BJ (cell line): Measurements from ENCODE around the gene MED25. TPM values are rescaled to one million over a fixed set of nuclear protein-coding genes. Genes with fewer than 3 reads are reported as not detected.

Source experiments
- CTCF ChIA-PET: fragments of 350-600 bp; formaldehyde crosslinking; extraction: SDS; loops from one replicate; lab custom pipeline; 2021; ENCODE audit warnings: antibody characterized with exemption, inconsistent platforms; lab: Yijun Ruan, JAX
- POLR2A ChIA-PET: fragments of 300-600 bp; sonication (Branson Sonifier 250); formaldehyde crosslinking; extraction: SDS; loops from one replicate; lab custom pipeline; 2021; ENCODE audit warnings: antibody characterized with exemption; lab: Charles Lee
- DNase-seq: peaks from one replicate; pipeline ENCODE4 v3.0.0-alpha.2; 2011; ENCODE audit warnings: low read depth
- H3K27me3 ChIP-seq: 2 replicates; pipeline ENCODE4 v1.6.0; 2011; ENCODE audit warnings: low read length; ENCODE audit not compliant: control insufficient read depth, insufficient read depth
- H3K36me3 ChIP-seq: 2 replicates; pipeline ENCODE4 v1.5.1; 2011; ENCODE audit warnings: low read length; ENCODE audit not compliant: control insufficient read depth, insufficient read depth
- H3K4me3 ChIP-seq: 2 replicates; pipeline ENCODE4 v1.5.1; 2011; ENCODE audit warnings: low read depth, mild to moderate bottlenecking, control low read depth, low read length
- polyA plus RNA-seq: library from polyadenylated mRNA; depleted of rRNA; stranded (reverse); fragments of >200 nt; gene quantifications from 2 replicates; pipeline ENCODE4 v1.2.3, GENCODE V29; 2011
- TF ChIP-seq, protein P1 (sequence below): IDR thresholded peaks from 2 replicates; pipeline ENCODE4 v1.5.1; 2011; ENCODE audit warnings: low read depth, mild to moderate bottlenecking, control low read depth, inconsistent platforms, low read length, moderate library complexity; ENCODE audit not compliant: insufficient read depth

Gene MED25
- polyA plus RNA-seq, 1 experiment = 27.7 TPM

DNA sequence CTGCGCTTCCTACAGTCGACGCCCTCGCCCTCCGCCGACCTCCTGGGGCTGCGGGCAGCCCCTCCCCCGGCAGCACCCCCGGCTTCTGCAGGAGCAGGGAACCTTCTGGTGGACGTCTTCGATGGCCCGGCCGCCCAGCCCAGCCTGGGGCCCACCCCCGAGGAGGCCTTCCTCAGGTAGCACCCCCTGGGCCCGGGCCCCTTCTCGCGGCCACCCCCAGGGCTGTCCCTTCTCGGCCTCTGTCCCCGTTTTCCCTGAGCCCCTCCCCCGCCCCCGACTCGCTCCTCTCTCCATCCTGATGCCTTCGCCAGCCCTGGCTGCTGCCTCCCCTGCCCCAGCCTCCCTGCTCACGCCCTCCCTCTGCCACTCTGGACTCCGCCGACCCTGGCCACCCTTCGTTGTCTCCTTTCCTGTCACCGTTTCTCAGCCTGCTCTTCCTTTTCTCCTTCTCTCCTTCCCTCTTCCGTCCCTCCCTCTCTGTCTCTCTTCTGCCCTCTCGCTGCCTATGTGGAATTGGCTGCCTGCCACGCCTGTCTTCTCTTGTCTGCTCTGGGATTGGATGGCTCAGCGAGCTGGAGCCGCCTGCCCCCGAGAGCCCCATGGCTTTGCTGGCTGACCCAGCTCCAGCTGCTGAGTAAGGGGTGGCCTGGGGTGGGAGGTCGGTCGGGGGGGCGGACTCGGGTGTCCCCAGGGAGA lies 16.0 kb upstream of the MED25 start:
- DNase-seq = peak; percentile 29
- Histone ChIP-seq H3K36me3 (peaks cover 46% of the 10 kb centered on the region), H3K4me3 (peak overlapping the region; percentile 46), H3K27me3 (no peaks in the 10 kb centered on the region)
- CTCF ChIA-PET = no interaction called here
- TF ChIP-seq, protein P1, sequence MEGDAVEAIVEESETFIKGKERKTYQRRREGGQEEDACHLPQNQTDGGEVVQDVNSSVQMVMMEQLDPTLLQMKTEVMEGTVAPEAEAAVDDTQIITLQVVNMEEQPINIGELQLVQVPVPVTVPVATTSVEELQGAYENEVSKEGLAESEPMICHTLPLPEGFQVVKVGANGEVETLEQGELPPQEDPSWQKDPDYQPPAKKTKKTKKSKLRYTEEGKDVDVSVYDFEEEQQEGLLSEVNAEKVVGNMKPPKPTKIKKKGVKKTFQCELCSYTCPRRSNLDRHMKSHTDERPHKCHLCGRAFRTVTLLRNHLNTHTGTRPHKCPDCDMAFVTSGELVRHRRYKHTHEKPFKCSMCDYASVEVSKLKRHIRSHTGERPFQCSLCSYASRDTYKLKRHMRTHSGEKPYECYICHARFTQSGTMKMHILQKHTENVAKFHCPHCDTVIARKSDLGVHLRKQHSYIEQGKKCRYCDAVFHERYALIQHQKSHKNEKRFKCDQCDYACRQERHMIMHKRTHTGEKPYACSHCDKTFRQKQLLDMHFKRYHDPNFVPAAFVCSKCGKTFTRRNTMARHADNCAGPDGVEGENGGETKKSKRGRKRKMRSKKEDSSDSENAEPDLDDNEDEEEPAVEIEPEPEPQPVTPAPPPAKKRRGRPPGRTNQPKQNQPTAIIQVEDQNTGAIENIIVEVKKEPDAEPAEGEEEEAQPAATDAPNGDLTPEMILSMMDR = peak; percentile 62
- POLR2A ChIA-PET = interaction anchor here (0.6 kb wide), 1 partner anchor 16 kb away, joined by 5 read pairs; no protein-coding TSS in a partner anchor

DNA sequence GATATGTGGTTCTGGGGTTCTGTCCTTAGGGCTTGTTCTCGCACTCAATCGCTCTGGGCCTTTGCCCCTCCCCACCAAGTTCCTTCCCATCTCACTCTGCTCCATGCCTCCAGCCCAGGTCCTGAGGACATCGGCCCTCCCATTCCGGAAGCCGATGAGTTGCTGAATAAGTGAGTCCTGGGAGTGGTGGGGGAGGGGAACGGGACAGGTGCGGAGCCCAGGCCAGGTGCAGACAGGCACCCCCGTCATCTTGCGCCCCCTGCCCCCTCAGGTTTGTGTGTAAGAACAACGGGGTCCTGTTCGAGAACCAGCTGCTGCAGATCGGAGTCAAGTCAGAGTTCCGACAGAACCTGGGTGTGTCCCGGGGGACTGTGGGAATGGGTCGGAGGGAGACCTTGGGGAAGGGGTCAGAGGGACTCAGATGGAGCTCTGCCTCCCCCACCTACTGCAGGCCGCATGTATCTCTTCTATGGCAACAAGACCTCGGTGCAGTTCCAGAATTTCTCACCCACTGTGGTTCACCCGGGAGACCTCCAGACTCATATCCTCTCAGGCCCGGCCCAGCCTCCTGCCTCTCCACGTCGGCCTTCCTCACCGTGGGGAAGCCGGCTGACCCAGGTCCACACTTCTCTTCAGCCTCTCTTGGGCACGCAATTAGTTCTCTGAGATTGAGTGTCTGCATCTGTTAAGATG lies 15.1 kb upstream of the MED25 start:
- CTCF ChIA-PET = no interaction called here
- H3K4me3 ChIP-seq = no peak overlapping the region
- POLR2A ChIA-PET = interaction anchor here (0.6 kb wide), 1 partner anchor 17 kb away, joined by 5 read pairs; no protein-coding TSS in a partner anchor
- peaks cover 50% of the 10 kb centered on the region for H3K36me3 ChIP-seq
- H3K27me3 ChIP-seq = no peaks in the 10 kb centered on the region
- TF ChIP-seq, protein P1 = no peak
- DNase-seq = no peak

DNA sequence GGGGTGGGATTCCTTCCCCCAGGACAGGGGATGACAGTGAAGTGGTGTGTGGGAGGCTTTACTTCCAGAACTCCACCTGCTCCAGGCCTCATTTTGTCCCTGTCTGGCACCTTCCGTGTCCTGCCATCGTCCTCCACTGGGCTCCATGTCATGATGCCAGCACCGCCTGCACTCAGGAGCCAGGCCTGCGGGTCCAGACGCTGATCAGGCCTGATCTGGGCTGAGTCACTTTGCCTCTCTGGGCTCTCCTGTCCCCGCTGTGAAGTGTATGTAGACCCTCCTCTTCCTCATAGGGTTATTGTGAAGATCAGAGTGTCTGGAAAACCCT lies 14.6 kb upstream of the MED25 start:
- H3K36me3 ChIP-seq = peaks cover 45% of the 10 kb centered on the region
- TF ChIP-seq, protein P1 = no peak
- POLR2A ChIA-PET = no interaction called here

DNA sequence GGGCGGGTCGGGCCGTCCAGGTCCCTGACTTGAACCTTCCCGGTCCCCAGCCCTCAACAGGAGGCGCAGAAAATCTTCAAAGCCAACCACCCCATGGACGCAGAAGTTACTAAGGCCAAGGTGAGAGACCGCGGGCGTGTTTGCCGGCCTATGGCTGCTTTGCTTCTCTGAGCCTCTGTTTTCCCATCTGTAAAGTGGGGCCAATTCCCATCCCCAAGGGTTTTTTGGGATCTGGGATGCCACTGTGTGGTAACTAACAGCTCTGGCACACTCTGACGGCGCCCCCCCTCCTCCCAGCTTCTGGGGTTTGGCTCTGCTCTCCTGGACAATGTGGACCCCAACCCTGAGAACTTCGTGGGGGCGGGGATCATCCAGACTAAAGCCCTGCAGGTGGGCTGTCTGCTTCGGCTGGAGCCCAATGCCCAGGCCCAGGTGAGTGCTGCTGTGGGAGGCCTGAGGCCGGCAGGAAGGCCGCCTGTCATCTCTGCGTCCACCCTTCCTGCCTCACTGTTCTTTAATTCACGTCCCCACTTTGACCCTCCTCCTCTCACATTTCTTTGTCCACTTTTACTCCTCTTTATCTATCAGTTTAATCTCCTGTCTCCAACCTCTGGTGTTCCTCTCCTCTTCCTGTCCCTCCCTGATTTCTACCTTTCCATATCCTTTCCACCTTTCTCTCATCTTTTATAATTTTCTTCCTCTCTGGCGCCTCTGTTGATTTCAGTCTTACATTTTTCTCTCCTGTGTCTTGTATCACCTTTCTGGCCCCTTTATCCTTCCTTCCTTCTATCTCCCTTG lies 12.1 kb upstream of the MED25 start:
- TF ChIP-seq, protein P1 = no peak
- no peak overlapping the region for H3K4me3 ChIP-seq
- H3K27me3 ChIP-seq = no peaks in the 10 kb centered on the region
- POLR2A ChIA-PET = no interaction called here
- no peak for DNase-seq
- peaks cover 24% of the 10 kb centered on the region for H3K36me3 ChIP-seq
- CTCF ChIA-PET = no interaction called here

More for the DNA sequence above, 14.6 kb upstream of the MED25 start:
- Histone ChIP-seq H3K27me3 (no peaks in the 10 kb centered on the region), H3K4me3 (no peak overlapping the region)
- DNase-seq = no peak
- CTCF ChIA-PET = interaction anchor here (1.3 kb wide), 1 partner anchor 123 kb away, joined by 3 read pairs; no protein-coding TSS in a partner anchor

DNA sequence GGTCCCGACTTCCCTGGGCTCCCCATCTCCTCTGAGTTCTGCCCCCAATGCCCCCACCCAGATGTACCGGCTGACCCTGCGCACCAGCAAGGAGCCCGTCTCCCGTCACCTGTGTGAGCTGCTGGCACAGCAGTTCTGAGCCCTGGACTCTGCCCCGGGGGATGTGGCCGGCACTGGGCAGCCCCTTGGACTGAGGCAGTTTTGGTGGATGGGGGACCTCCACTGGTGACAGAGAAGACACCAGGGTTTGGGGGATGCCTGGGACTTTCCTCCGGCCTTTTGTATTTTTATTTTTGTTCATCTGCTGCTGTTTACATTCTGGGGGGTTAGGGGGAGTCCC lies 11.5 kb upstream of the MED25 start:
- peaks cover 22% of the 10 kb centered on the region for H3K36me3 ChIP-seq
- no peak for DNase-seq
- ChIA-PET CTCF (interaction anchor here (1.0 kb wide), 1 partner anchor 116 kb away, joined by 4 read pairs; no protein-coding TSS in a partner anchor), POLR2A (no interaction called here)
- TF ChIP-seq, protein P1 = no peak
- H3K27me3 ChIP-seq = no peaks in the 10 kb centered on the region
- H3K4me3 ChIP-seq = no peak overlapping the region
